GM21737 (cell line): ENCODE data around the gene HEXD.
"Not testable (repeated sequence)": the region's sequence is repeated elsewhere in the genome, so short reads cannot be mapped to it uniquely, and the experiment has no call there.

Source experiments
- ATAC-seq: cut with Tn5 transposase; IDR thresholded peaks from one replicate; pipeline ENCODE4 v1.9.1; 2021; ENCODE audit warnings: mild to moderate bottlenecking, moderate library complexity; ENCODE audit not compliant: unreplicated experiment

HEXD gene

GRCh38 chr17:82453151-82453550 lies 35.0 kb downstream of the HEXD start:
- not testable (repeated sequence) for ATAC-seq

GRCh38 chr17:82453706-82454105 lies 35.6 kb downstream of the HEXD start:
- ATAC-seq = not testable (repeated sequence)

GRCh38 chr17:82457073-82457928 lies 39.2 kb downstream of the HEXD start:
- peak; percentile 1 for ATAC-seq

- no peak for ATAC-seq
These were observed 39.7 kb downstream of the HEXD start for GRCh38 chr17:82457929-82458178.

GRCh38 chr17:82458179-82458884 lies 40.2 kb downstream of the HEXD start, which contains the start of gene NARF:
NARF (plus strand) TSS chr17:82458741; CDS start chr17:82458804, 63 bp downstream.
- ATAC-seq = peak; percentile 90

GRCh38 chr17:82458885-82459424 lies 40.8 kb downstream of the HEXD start:
- ATAC-seq = peak; percentile 5

GRCh38 chr17:82459936-82460335 lies 41.8 kb downstream of the HEXD start:
- not testable (repeated sequence) for ATAC-seq

- ATAC-seq = no peak
These were observed 43.8 kb downstream of the HEXD start for GRCh38 chr17:82461827-82462524.

- no peak for ATAC-seq
These were observed 45.2 kb downstream of the HEXD start for GRCh38 chr17:82463391-82463790.

- ATAC-seq = no peak
These were observed 45.9 kb downstream of the HEXD start for GRCh38 chr17:82463925-82464566.

- ATAC-seq = no peak
These were observed 46.4 kb downstream of the HEXD start for GRCh38 chr17:82464567-82464929.

GRCh38 chr17:82465023-82465603 lies 47.0 kb downstream of the HEXD start:
- no peak for ATAC-seq

GRCh38 chr17:82468692-82469091 lies 50.5 kb downstream of the HEXD start:
- no peak for ATAC-seq

- no peak for ATAC-seq
These were observed 51.9 kb downstream of the HEXD start for GRCh38 chr17:82470065-82470464.

GRCh38 chr17:82474223-82475010 lies 56.3 kb downstream of the HEXD start:
- ATAC-seq = no peak

- no peak for ATAC-seq
These were observed 57.3 kb downstream of the HEXD start for GRCh38 chr17:82475458-82475857.

- no peak for ATAC-seq
These were observed 59.8 kb downstream of the HEXD start for GRCh38 chr17:82477934-82478333.

- ATAC-seq = no peak
These were observed 61.5 kb downstream of the HEXD start for GRCh38 chr17:82479602-82480001.

- no peak for ATAC-seq
These were observed 62.2 kb downstream of the HEXD start for GRCh38 chr17:82480318-82480717.

- ATAC-seq = no peak
These were observed 65.1 kb downstream of the HEXD start for GRCh38 chr17:82483204-82483660.
